WTC11 (cell line): Measurements from ENCODE around the gene SRRM3. TPM values are rescaled to one million over a fixed set of nuclear protein-coding genes. Genes with fewer than 3 reads are reported as not detected.
"Not testable (repeated sequence)": the region's sequence is repeated elsewhere in the genome, so short reads cannot be mapped to it uniquely, and the experiment has no call there.

Experiments
- ATAC-seq: fragments of 200-7000 bp; cut with Tn5 transposase; 2 replicates; pipeline ENCODE4 v1.10.0; 2021; ENCODE audit warnings: mild to moderate bottlenecking, moderate library complexity
- CTCF ChIA-PET: fragments of 300-600 bp; sonication (Branson Sonifier 250); formaldehyde crosslinking; loops from one replicate; lab custom pipeline; 2021; ENCODE audit warnings: antibody characterized with exemption; lab: Charles Lee
- POLR2A ChIA-PET: fragments of 350-600 bp; sonication (Branson Sonifier 250); formaldehyde crosslinking; loops from one replicate; lab custom pipeline; 2021; ENCODE audit warnings: antibody characterized with exemption; lab: Charles Lee
- DNase-seq: peaks from one replicate; pipeline ENCODE4 v3.0.0; 2021; ENCODE audit warnings: low spot score
- H3K27ac Mint-ChIP-seq: 2 replicates; pipeline ENCODE4 v1.8.0; 2021; ENCODE audit warnings: mixed read lengths
- H3K27me3 Mint-ChIP-seq: 2 replicates; pipeline ENCODE4 v1.8.0; 2021; ENCODE audit warnings: low read depth, mild to moderate bottlenecking, moderate library complexity, mixed read lengths
- H3K36me3 Mint-ChIP-seq: 2 replicates; pipeline ENCODE4 v1.8.0; 2021; ENCODE audit warnings: mixed read lengths
- H3K4me1 Mint-ChIP-seq: 2 replicates; pipeline ENCODE4 v1.8.0; 2022; ENCODE audit warnings: mixed read lengths
- H3K4me3 Mint-ChIP-seq: 2 replicates; pipeline ENCODE4 v1.8.0; 2021; ENCODE audit warnings: mild to moderate bottlenecking, moderate library complexity, mixed read lengths
- H3K9me3 Mint-ChIP-seq: 2 replicates; pipeline ENCODE4 v1.8.0; 2021; ENCODE audit warnings: mixed read lengths
- CREB1 ChIP-seq: sonication (generic); formaldehyde crosslinking; IDR thresholded peaks from 2 replicates; pipeline ENCODE4 v1.8.0; 2023; ENCODE audit warnings: mild to moderate bottlenecking, missing genetic modification reagents
- CREM ChIP-seq: sonication (generic); formaldehyde crosslinking; IDR thresholded peaks from 2 replicates; pipeline ENCODE4 v1.8.1; 2022; ENCODE audit warnings: mild to moderate bottlenecking, missing genetic modification reagents, moderate library complexity
- E2F4 ChIP-seq: sonication (generic); formaldehyde crosslinking; IDR thresholded peaks from 2 replicates; pipeline ENCODE4 v1.8.1; 2022; ENCODE audit warnings: low read depth, mild to moderate bottlenecking, moderate library complexity, missing genetic modification reagents, borderline replicate concordance
- E2F5 ChIP-seq: sonication (generic); formaldehyde crosslinking; IDR thresholded peaks from 2 replicates; pipeline ENCODE4 v1.8.1; 2022; ENCODE audit warnings: mild to moderate bottlenecking, moderate library complexity, missing genetic modification reagents
- ELF4 ChIP-seq: sonication (generic); formaldehyde crosslinking; IDR thresholded peaks from 2 replicates; pipeline ENCODE4 v1.8.1; 2022; ENCODE audit warnings: low read depth, mild to moderate bottlenecking, moderate library complexity, missing genetic modification reagents
- EMX1 ChIP-seq: fragments of 250-450 bp; sonication (Bioruptor Pico); IDR thresholded peaks from 2 replicates; pipeline ENCODE4 v1.8.0; 2021; ENCODE audit warnings: mild to moderate bottlenecking
- FOXP1 ChIP-seq: sonication (generic); formaldehyde crosslinking; IDR thresholded peaks from 2 replicates; pipeline ENCODE4 v1.8.0; 2022; ENCODE audit warnings: missing genetic modification reagents, mild to moderate bottlenecking, moderate library complexity, borderline replicate concordance
- GABPB1 ChIP-seq: sonication (generic); formaldehyde crosslinking; IDR thresholded peaks from 2 replicates; pipeline ENCODE4 v1.8.1; 2023; ENCODE audit warnings: mild to moderate bottlenecking, missing genetic modification reagents
- GTF2I ChIP-seq: fragments of 250-450 bp; sonication (Bioruptor Pico); conservative IDR thresholded peaks from 2 replicates; pipeline ENCODE4 v1.4.0; 2021; ENCODE audit warnings: mild to moderate bottlenecking
- MAX ChIP-seq: sonication (generic); formaldehyde crosslinking; IDR thresholded peaks from 2 replicates; pipeline ENCODE4 v1.8.0; 2022; ENCODE audit warnings: mild to moderate bottlenecking, missing genetic modification reagents
- SP1 ChIP-seq: sonication (generic); formaldehyde crosslinking; conservative IDR thresholded peaks from 2 replicates; pipeline ENCODE4 v1.8.1; 2022; ENCODE audit warnings: missing genetic modification reagents
- TEAD1 ChIP-seq: sonication (generic); formaldehyde crosslinking; IDR thresholded peaks from 2 replicates; pipeline ENCODE4 v1.8.0; 2022; ENCODE audit warnings: mild to moderate bottlenecking, missing genetic modification reagents
- TP53 ChIP-seq: sonication (generic); formaldehyde crosslinking; IDR thresholded peaks from 2 replicates; pipeline ENCODE4 v1.8.1; 2023; ENCODE audit warnings: mild to moderate bottlenecking, missing genetic modification reagents
- ZMAT4 ChIP-seq: fragments of 250-450 bp; sonication (Bioruptor Pico); IDR thresholded peaks from 2 replicates; pipeline ENCODE4 v1.9.0; 2021; ENCODE audit warnings: mild to moderate bottlenecking
- ZNF263 ChIP-seq: sonication (generic); formaldehyde crosslinking; IDR thresholded peaks from 2 replicates; pipeline ENCODE4 v1.8.1; 2022; ENCODE audit warnings: low read depth, mild to moderate bottlenecking, moderate library complexity, missing genetic modification reagents
- ZNF416 ChIP-seq: fragments of 250-450 bp; sonication (Bioruptor Pico); IDR thresholded peaks from 2 replicates; pipeline ENCODE4 v1.9.0; 2021; ENCODE audit warnings: mild to moderate bottlenecking, inconsistent platforms
- ZNF423 ChIP-seq: fragments of 250-450 bp; sonication (Bioruptor Pico); IDR thresholded peaks from 2 replicates; pipeline ENCODE4 v2.1.2; 2022; ENCODE audit warnings: mild to moderate bottlenecking, moderate library complexity
- ZNF671 ChIP-seq: fragments of 250-450 bp; sonication (Bioruptor Pico); IDR thresholded peaks from 2 replicates; pipeline ENCODE4 v1.8.0; 2021; ENCODE audit warnings: mild to moderate bottlenecking
- ZSCAN18 ChIP-seq: fragments of 250-450 bp; sonication (Bioruptor Pico); IDR thresholded peaks from 2 replicates; pipeline ENCODE4 v2.1.2; 2022; ENCODE audit warnings: mild to moderate bottlenecking, moderate library complexity
- total RNA-seq: library from RNA; stranded (reverse); gene quantifications from 3 replicates; pipeline ENCODE4 v1.2.3, GENCODE V29; 2021
- TF ChIP-seq, protein P1 (sequence below): sonication (generic); formaldehyde crosslinking; conservative IDR thresholded peaks from 2 replicates; pipeline ENCODE4 v1.8.1; 2022; ENCODE audit warnings: mild to moderate bottlenecking, missing genetic modification reagents
- TF ChIP-seq, protein P2 (sequence below): sonication (generic); formaldehyde crosslinking; IDR thresholded peaks from 2 replicates; pipeline ENCODE4 v1.8.0; 2022; ENCODE audit warnings: mild to moderate bottlenecking, missing genetic modification reagents
- TF ChIP-seq, protein P3 (sequence below): fragments of 250-450 bp; sonication (Bioruptor Pico); conservative IDR thresholded peaks from 2 replicates; pipeline ENCODE4 v1.9.0; 2021; ENCODE audit warnings: mild to moderate bottlenecking

SRRM3 gene
- total RNA-seq, 1 experiment from 2014 or later = 17.7 TPM

GRCh38 chr7:76162416-76163170, 39.1 kb upstream of the SRRM3 start:
- ChIA-PET CTCF (interaction anchor here (0.6 to 2.6 kb wide), 7 partner anchors 16 to 155 kb away, joined by 3 to 10 read pairs (median 6); no protein-coding TSS in a partner anchor), POLR2A (interaction anchor here (1.0 to 1.4 kb wide), 3 partner anchors 89 to 196 kb away, joined by 3 to 6 read pairs (median 6); partner anchors contain the start of gene YWHAG)
- Mint-ChIP-seq H3K4me3 (peak overlapping the region; percentile 52), H3K4me1 (peaks cover 35% of the 10 kb centered on the region), H3K27ac (peak overlapping the region; percentile 99)
- not testable (repeated sequence) for H3K36me3 Mint-ChIP-seq, ATAC-seq, H3K9me3 Mint-ChIP-seq, DNase-seq, H3K27me3 Mint-ChIP-seq

- not testable (repeated sequence) for H3K36me3 Mint-ChIP-seq
- POLR2A ChIA-PET = interaction anchor here (1.0 to 1.4 kb wide), 5 partner anchors 70 to 195 kb away, joined by 3 to 7 read pairs (median 6); partner anchors contain the start of genes MDH2, STYXL1 and YWHAG
Measured at GRCh38 chr7:76163812-76164211, 37.9 kb upstream of the SRRM3 start.

DNA sequence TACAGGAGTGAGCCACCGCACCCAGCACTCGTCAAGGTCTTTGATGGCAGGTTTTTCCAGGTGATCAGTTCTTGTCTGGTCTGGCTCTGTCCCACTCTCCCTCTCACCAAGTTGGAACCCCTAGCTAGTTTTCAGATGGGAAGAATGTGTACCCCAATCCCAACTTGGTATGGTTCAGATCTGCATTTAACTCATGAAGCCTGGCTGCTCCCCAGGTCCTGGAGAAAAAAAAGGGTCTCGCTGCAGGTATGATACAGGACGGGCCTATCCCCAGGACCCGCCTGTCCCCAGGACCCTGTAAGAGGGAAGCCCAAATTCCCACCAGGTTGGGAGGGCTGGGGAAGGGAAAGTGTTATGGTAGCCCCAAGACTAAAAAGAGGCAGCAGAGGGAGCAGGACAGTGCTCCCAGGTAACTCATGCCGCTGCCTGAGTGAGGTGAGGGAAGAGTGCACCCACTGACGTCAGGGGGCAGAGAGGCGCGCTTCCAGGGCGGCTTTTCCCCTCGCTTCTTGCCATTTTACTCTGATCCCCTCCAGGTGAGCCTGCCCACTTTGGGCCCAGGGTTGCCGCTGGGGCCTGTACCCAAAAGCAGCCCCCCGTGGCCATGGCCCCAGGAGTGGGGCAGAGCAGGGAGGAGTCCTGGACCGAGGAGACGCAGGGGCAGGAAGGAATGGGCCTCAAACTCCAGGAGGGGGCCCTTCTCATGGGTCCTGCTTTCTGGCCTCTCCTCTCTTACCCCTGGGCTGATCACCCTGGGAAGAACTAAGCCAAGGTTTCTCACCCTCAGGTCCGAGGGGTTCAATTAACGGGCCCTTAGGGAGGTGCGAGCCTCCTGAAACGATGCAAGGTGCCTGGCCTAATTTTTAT, 36.4 kb upstream of the SRRM3 start:
- ChIA-PET CTCF (interaction anchor here (2.6 kb wide), 1 partner anchor 98 kb away, joined by 9 read pairs; no protein-coding TSS in a partner anchor), POLR2A (interaction anchor here (1.8 kb wide), 1 partner anchor 96 kb away, joined by 14 read pairs; no protein-coding TSS in a partner anchor)
- no peaks in the 10 kb centered on the region for H3K9me3 Mint-ChIP-seq
- TF ChIP-seq CREB1 (CRISPR knock-in tag) (no peak), GTF2I (CRISPR knock-in tag) (no peak), ELF4 (CRISPR knock-in tag) (no peak), E2F4 (CRISPR knock-in tag) (no peak), FOXP1 (CRISPR knock-in tag) (no peak), GABPB1 (CRISPR knock-in tag) (no peak), ZNF263 (no peak), ZNF671 (no peak), EMX1 (no peak), E2F5 (CRISPR knock-in tag) (no peak), ZNF416 (CRISPR knock-in tag) (no peak), TP53 (no peak), ZMAT4 (CRISPR knock-in tag) (no peak), ZSCAN18 (CRISPR knock-in tag) (no peak)
- TF ChIP-seq, protein P1, sequence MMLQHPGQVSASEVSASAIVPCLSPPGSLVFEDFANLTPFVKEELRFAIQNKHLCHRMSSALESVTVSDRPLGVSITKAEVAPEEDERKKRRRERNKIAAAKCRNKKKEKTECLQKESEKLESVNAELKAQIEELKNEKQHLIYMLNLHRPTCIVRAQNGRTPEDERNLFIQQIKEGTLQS (CRISPR knock-in tag) = no peak
- TF ChIP-seq, protein P2, sequence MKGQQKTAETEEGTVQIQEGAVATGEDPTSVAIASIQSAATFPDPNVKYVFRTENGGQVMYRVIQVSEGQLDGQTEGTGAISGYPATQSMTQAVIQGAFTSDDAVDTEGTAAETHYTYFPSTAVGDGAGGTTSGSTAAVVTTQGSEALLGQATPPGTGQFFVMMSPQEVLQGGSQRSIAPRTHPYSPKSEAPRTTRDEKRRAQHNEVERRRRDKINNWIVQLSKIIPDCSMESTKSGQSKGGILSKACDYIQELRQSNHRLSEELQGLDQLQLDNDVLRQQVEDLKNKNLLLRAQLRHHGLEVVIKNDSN = no peak
- TF ChIP-seq, protein P3, sequence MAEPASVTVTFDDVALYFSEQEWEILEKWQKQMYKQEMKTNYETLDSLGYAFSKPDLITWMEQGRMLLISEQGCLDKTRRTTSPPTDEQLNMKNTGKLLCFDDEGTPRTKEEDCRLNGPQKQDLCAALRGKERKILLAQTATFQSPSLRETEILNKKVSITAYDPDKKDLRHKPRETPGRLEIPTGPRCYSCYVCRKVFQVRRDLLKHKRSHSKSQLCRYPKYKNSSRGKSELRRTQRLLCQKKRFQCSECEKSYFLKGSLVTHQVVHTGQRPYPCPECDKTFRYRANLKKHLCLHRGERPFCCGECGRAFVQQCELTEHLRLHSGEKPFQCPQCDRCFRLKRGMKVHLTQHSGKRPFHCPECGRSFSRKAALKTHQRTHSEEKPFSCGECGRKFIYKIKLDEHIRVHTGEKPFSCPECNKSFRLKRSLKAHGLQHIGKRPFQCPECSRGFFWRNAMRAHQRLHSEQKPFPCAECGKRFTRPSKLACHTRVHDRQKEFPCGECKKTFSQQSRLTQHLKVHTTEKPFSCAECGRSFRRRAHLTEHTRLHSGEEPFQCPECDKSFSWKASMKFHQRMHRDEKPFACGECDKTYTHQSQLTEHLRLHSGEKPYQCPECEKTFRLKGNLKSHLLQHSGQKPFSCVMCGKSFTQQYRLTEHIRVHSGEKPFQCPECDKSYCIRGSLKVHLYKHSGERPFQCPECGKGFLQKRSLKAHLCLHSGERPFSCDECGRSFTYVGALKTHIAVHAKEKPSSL = no peak
- no peaks in the 10 kb centered on the region for H3K27me3 Mint-ChIP-seq
- H3K4me3 Mint-ChIP-seq = peak overlapping the region; percentile 14
- H3K27ac Mint-ChIP-seq = peak overlapping the region; percentile 88
- DNase-seq = no peak
- peaks cover 38% of the 10 kb centered on the region for H3K4me1 Mint-ChIP-seq
- no peaks in the 10 kb centered on the region for H3K36me3 Mint-ChIP-seq
- no peak for ATAC-seq

More at GRCh38 chr7:76163812-76164211, 37.9 kb upstream of the SRRM3 start:
- not testable (repeated sequence) for H3K9me3 Mint-ChIP-seq, H3K27me3 Mint-ChIP-seq
- CTCF ChIA-PET = interaction anchor here (0.5 to 2.6 kb wide), 9 partner anchors 9 to 154 kb away, joined by 3 to 10 read pairs (median 4); no protein-coding TSS in a partner anchor
- TF ChIP-seq MAX (CRISPR knock-in tag) (0 out of 2 replicates have a peak, but pooled peaks have one; percentile 48), TEAD1 (CRISPR knock-in tag) (peak; percentile 35; the same call in 1 of the 2 replicates), CREM (peak; percentile 65; the same call in 1 of the 2 replicates), ZNF423 (peak; percentile 28; the same call in 1 of the 2 replicates), SP1 (CRISPR knock-in tag) (peak; percentile 46)
- peaks cover 35% of the 10 kb centered on the region for H3K4me1 Mint-ChIP-seq
- ATAC-seq (peak; percentile 86), DNase-seq (peak; percentile 73)
- H3K4me3 Mint-ChIP-seq = peak overlapping the region; percentile 43
- H3K27ac Mint-ChIP-seq = peak overlapping the region; percentile 100
